Esophagus muscularis mucosa (tissue), 3 donors: ENCODE measurements around the gene RAD51B.
A peak's percentile ranks its signal among the peaks of the same experiment; 100 is the strongest.

Source experiments
- CTCF ChIP-seq, 3 experiments: fragments of 200-600 bp in 2 of 3; fragments of 450-650 bp in 1 of 3; sonication (generic) in 2 of 3; IDR thresholded peaks; one replicate each; pipeline ENCODE4 v1.5.1; 2017 to 2019; ENCODE audit warnings: antibody characterized with exemption in 3 of 3, mild to moderate bottlenecking in 2 of 3, moderate library complexity in 1 of 3
- POLR2A ChIP-seq: fragments of 450-650 bp; IDR thresholded peaks from one replicate; pipeline ENCODE4 v1.6.1; 2017; ENCODE audit warnings: antibody characterized with exemption, moderate library complexity, mild to moderate bottlenecking, low read depth

- TF ChIP-seq POLR2A, result no peak
- TF ChIP-seq CTCF (IDR thresholded peaks at IDR 0.05), result peak in 1 of 3 experiments; percentile 23
Observed at GRCh38 chr14:68718023-68718990, 898.7 kb downstream of the RAD51B start.
